IMR-90 (cell line): ENCODE results near the gene MEIS2. TPM values are rescaled to one million over a fixed set of nuclear protein-coding genes. Genes with fewer than 3 reads are reported as not detected.

Experiments
- ATAC-seq: fragments of 200-7000 bp; cut with Tn5 transposase; 2 replicates; pipeline ENCODE4 v1.9.1; 2020; ENCODE audit warnings: low read depth, mild to moderate bottlenecking, moderate library complexity
- BruUV-seq: library from RNA; stranded (reverse); fragments of 400-500 nt; replicated peaks from 2 replicates; lab custom pipeline; 2021; lab: Mats Ljungman, UMichigan
- CTCF ChIA-PET: fragments of 300-600 bp; formaldehyde crosslinking; extraction: SDS; loops from one replicate; lab custom pipeline; 2021; ENCODE audit warnings: antibody characterized with exemption; lab: Yijun Ruan, JAX
- POLR2A ChIA-PET: fragments of 300-600 bp; sonication (Branson Sonifier 250); formaldehyde crosslinking; loops from one replicate; lab custom pipeline; 2022; ENCODE audit warnings: antibody characterized with exemption; ENCODE audit not compliant: unreplicated experiment; lab: Charles Lee
- DNase-seq: peaks from one replicate; pipeline ENCODE4 v3.0.0; 2013
- H2AFZ ChIP-seq: replicated peaks from 2 replicates; pipeline ENCODE3; 2013; ENCODE audit warnings: low read length, mild to moderate bottlenecking; ENCODE audit not compliant: poor library complexity
- H2AK5ac ChIP-seq: 2 replicates; pipeline ENCODE4 v1.6.1; 2013; ENCODE audit warnings: low read depth, low read length, inconsistent platforms
- H2AK9ac ChIP-seq: replicated peaks from 2 replicates; pipeline ENCODE3; 2013; ENCODE audit warnings: mild to moderate bottlenecking, low read depth, low read length, moderate library complexity; ENCODE audit not compliant: poor library complexity
- H2BK120ac ChIP-seq: 2 replicates; pipeline ENCODE4 v1.6.1; 2013; ENCODE audit warnings: low read depth, low read length, inconsistent platforms
- H2BK15ac ChIP-seq: 3 replicates; pipeline ENCODE4 v1.6.1; 2013; ENCODE audit warnings: low read depth, low read length, inconsistent platforms
- H2BK20ac ChIP-seq: 2 replicates; pipeline ENCODE4 v1.6.1; 2013; ENCODE audit warnings: low read depth, mild to moderate bottlenecking, inconsistent platforms, low read length, moderate library complexity
- H2BK5ac ChIP-seq: 2 replicates; pipeline ENCODE4 v1.6.1; 2013; ENCODE audit warnings: mild to moderate bottlenecking, low read depth, low read length, inconsistent platforms; ENCODE audit not compliant: poor library complexity, severe bottlenecking
- H3K14ac ChIP-seq: replicated peaks from 2 replicates; pipeline ENCODE4 v1.6.1; 2013; ENCODE audit warnings: low read depth, low read length, inconsistent platforms
- H3K18ac ChIP-seq: 2 replicates; pipeline ENCODE4 v1.6.1; 2013; ENCODE audit warnings: low read depth, low read length, control low read depth
- H3K23ac ChIP-seq: 2 replicates; pipeline ENCODE4 v1.6.1; 2013; ENCODE audit warnings: low read depth, low read length, inconsistent platforms
- H3K27ac ChIP-seq: 2 replicates; pipeline ENCODE4 v1.5.1; 2013; ENCODE audit warnings: mild to moderate bottlenecking, control low read depth, low read length; ENCODE audit not compliant: insufficient read depth
- H3K27me3 ChIP-seq: 2 replicates; pipeline ENCODE4 v1.6.1; 2013; ENCODE audit warnings: low read length; ENCODE audit not compliant: control insufficient read depth, insufficient read depth
- H3K36me3 ChIP-seq: 2 replicates; pipeline ENCODE4 v1.6.1; 2013; ENCODE audit warnings: low read length, mixed read lengths; ENCODE audit not compliant: control insufficient read depth, insufficient read depth
- H3K4ac ChIP-seq: 2 replicates; pipeline ENCODE4 v1.6.1; 2013; ENCODE audit warnings: low read depth, low read length, inconsistent platforms
- H3K4me1 ChIP-seq: 2 replicates; pipeline ENCODE4 v1.6.1; 2013; ENCODE audit warnings: low read length, mixed read lengths; ENCODE audit not compliant: control insufficient read depth, insufficient read depth
- H3K4me2 ChIP-seq: 2 replicates; pipeline ENCODE4 v1.6.1; 2013; ENCODE audit warnings: low read depth, mild to moderate bottlenecking, control low read depth, low read length, moderate library complexity
- H3K4me3 ChIP-seq: 2 replicates; pipeline ENCODE4 v1.5.1; 2013; ENCODE audit warnings: low read depth, mild to moderate bottlenecking, control low read depth, low read length, moderate library complexity; ENCODE audit not compliant: insufficient read depth
- H3K56ac ChIP-seq: 2 replicates; pipeline ENCODE4 v1.6.1; 2013; ENCODE audit warnings: low read length, inconsistent platforms; ENCODE audit not compliant: insufficient read depth; ENCODE audit errors: extremely low read depth
- H3K79me1 ChIP-seq, 2 experiments: 2 replicates each; pipeline ENCODE4 v1.6.1; 2013; ENCODE audit warnings: low read length in 2 of 2, inconsistent platforms in 1 of 2, low read depth in 1 of 2
- H3K9ac ChIP-seq: 2 replicates; pipeline ENCODE4 v1.6.1; 2013; ENCODE audit warnings: low read depth, low read length, control low read depth
- H3K9me1 ChIP-seq: 2 replicates; pipeline ENCODE4 v1.6.1; 2013; ENCODE audit warnings: low read length, inconsistent platforms; ENCODE audit not compliant: insufficient read depth
- H3K9me3 ChIP-seq: 2 replicates; pipeline ENCODE4 v1.6.1; 2013; ENCODE audit warnings: low read length; ENCODE audit not compliant: control insufficient read depth, insufficient read depth
- H4K20me1 ChIP-seq: 2 replicates; pipeline ENCODE4 v1.6.1; 2013; ENCODE audit warnings: low read length, inconsistent platforms; ENCODE audit not compliant: insufficient read depth
- H4K5ac ChIP-seq: 2 replicates; pipeline ENCODE4 v1.6.1; 2013; ENCODE audit warnings: mild to moderate bottlenecking, low read depth, low read length, control low read depth
- H4K8ac ChIP-seq, 2 experiments: 2 replicates each; pipeline ENCODE4 v1.6.1; 2013; ENCODE audit warnings: low read depth in 2 of 2, low read length in 2 of 2, control low read depth in 1 of 2, inconsistent platforms in 1 of 2
- H4K91ac ChIP-seq: 2 replicates; pipeline ENCODE4 v1.6.1; 2013; ENCODE audit warnings: low read depth, low read length, inconsistent platforms; ENCODE audit not compliant: insufficient read depth
- BHLHE40 ChIP-seq: fragments of 150-350 bp; IDR thresholded peaks from 2 replicates; pipeline ENCODE4 v1.6.1; 2016; ENCODE audit warnings: mild to moderate bottlenecking, low read depth, low read length
- CEBPB ChIP-seq: IDR thresholded peaks from 2 replicates; pipeline ENCODE4 v1.6.1; 2012; ENCODE audit warnings: low read depth, low read length, improper control_type of control experiment
- CHD1 ChIP-seq: IDR thresholded peaks from 2 replicates; pipeline ENCODE4 v1.6.1; 2012; ENCODE audit warnings: low read depth, low read length, improper control_type of control experiment
- ELK1 ChIP-seq: fragments of 150-350 bp; IDR thresholded peaks from 2 replicates; pipeline ENCODE4 v1.6.1; 2016; ENCODE audit warnings: low read depth, mild to moderate bottlenecking, low read length, moderate library complexity, borderline replicate concordance
- FOS ChIP-seq: fragments of 150-350 bp; IDR thresholded peaks from 2 replicates; pipeline ENCODE4 v1.6.1; 2016; ENCODE audit warnings: low read depth, low read length
- MAFK ChIP-seq: IDR thresholded peaks from 2 replicates; pipeline ENCODE4 v1.6.1; 2012; ENCODE audit warnings: low read depth, low read length, improper control_type of control experiment
- MAZ ChIP-seq: IDR thresholded peaks from 2 replicates; pipeline ENCODE4 v1.6.1; 2012; ENCODE audit warnings: low read depth, mild to moderate bottlenecking, low read length, improper control_type of control experiment, moderate library complexity, borderline replicate concordance
- MXI1 ChIP-seq: IDR thresholded peaks from 2 replicates; pipeline ENCODE4 v1.6.1; 2012; ENCODE audit warnings: low read depth, mild to moderate bottlenecking, low read length, moderate library complexity, borderline replicate concordance
- NFE2L2 ChIP-seq: fragments of 150-350 bp; IDR thresholded peaks from 2 replicates; pipeline ENCODE4 v1.6.1; 2016; ENCODE audit warnings: low read depth, mild to moderate bottlenecking, low read length
- POLR2A ChIP-seq: IDR thresholded peaks from 2 replicates; pipeline ENCODE4 v1.6.1; 2012; ENCODE audit warnings: mild to moderate bottlenecking, low read depth, low read length
- RAD21 ChIP-seq: IDR thresholded peaks from 2 replicates; pipeline ENCODE4 v1.6.1; 2012; ENCODE audit warnings: low read length, improper control_type of control experiment
- RCOR1 ChIP-seq: IDR thresholded peaks from 2 replicates; pipeline ENCODE4 v1.6.1; 2012; ENCODE audit warnings: mild to moderate bottlenecking, low read length, improper control_type of control experiment; ENCODE audit not compliant: insufficient replicate concordance
- RFX5 ChIP-seq: IDR thresholded peaks from 2 replicates; pipeline ENCODE4 v1.8.0; 2012; ENCODE audit warnings: low read depth, mild to moderate bottlenecking, low read length, moderate library complexity
- SMC3 ChIP-seq: fragments of 150-350 bp; IDR thresholded peaks from 2 replicates; pipeline ENCODE4 v1.6.1; 2016; ENCODE audit warnings: low read depth, mild to moderate bottlenecking, antibody characterized with exemption, low read length, moderate library complexity
- USF2 ChIP-seq: fragments of 150-350 bp; IDR thresholded peaks from 2 replicates; pipeline ENCODE4 v1.6.1; 2017; ENCODE audit warnings: mild to moderate bottlenecking, antibody characterized with exemption, low read length, low read depth
- WGBS, 2 experiments: methylation state at CpG; one replicate each; pipeline versions ENCODE4 v1.1.5 to v1.1.7; 2013; ENCODE audit warnings: missing lambda C conversion rate in 2 of 2; ENCODE audit not compliant: insufficient read length in 1 of 2; ENCODE audit errors: extremely low coverage in 2 of 2; 5-methylcytosine and 5-hydroxymethylcytosine counted together
- dilution Hi-C: fragments of 300-500 bp; cut with HindIII; formaldehyde crosslinking; loops from one replicate; pipeline ENCODE4 v1.14.3; 2018; ENCODE audit warnings: low sequenced_read_pairs; ENCODE audit not compliant: unreplicated experiment
- in situ Hi-C: fragments of 300-500 bp; cut with MboI; formaldehyde crosslinking; loops from 3 replicates; pipeline ENCODE4 v1.14.3; 2019; ENCODE audit warnings: low sequenced_read_pairs, inconsistent platforms, mixed read lengths
- intact Hi-C: fragments of 100-400 bp; cut with micrococcal nuclease; formaldehyde crosslinking; loops from 2 replicates; pipeline ENCODE4 v1.10.0; 2022
- polyA plus RNA-seq, 3 experiments: library from polyadenylated mRNA; depleted of rRNA; stranded (reverse); fragments of >200 nt; gene quantifications; 2 replicates each; pipeline ENCODE4 v1.2.3, GENCODE V29; 2012; ENCODE audit warnings: low replicate concordance in 1 of 3
- total RNA-seq: library from RNA; depleted of rRNA; stranded (reverse); fragments of >200 nt; gene quantifications from 2 replicates; pipeline ENCODE4 v1.2.3, GENCODE V29; 2012
- TF ChIP-seq, protein P1 (sequence below): conservative IDR thresholded peaks from 2 replicates; pipeline ENCODE4 v1.5.1; 2012; ENCODE audit warnings: mild to moderate bottlenecking, low read depth, low read length, improper control_type of control experiment

The MEIS2 gene
- total and polyA plus RNA-seq, 2 of the 4 experiments (the other 2 are of a cell fraction) = 70.1 to 71.3 TPM

- H3K9me1 ChIP-seq = no peaks in the 10 kb centered on the region
- H3K27me3 ChIP-seq = no peaks in the 10 kb centered on the region
- H4K5ac ChIP-seq = no peak overlapping the region
- ChIA-PET POLR2A (no interaction called here), CTCF (interaction anchor here (0.5 kb wide), 2 partner anchors 9 to 1481 kb away, joined by 3 to 6 read pairs; no protein-coding TSS in a partner anchor)
- in situ Hi-C loops = no loop called here
- no peak overlapping the region for H2AFZ ChIP-seq
- no peak overlapping the region for H2AK5ac ChIP-seq
- H4K20me1 ChIP-seq = no peaks in the 10 kb centered on the region
- no peaks in the 10 kb centered on the region for H3K9me3 ChIP-seq
- H3K4me1 ChIP-seq = 0 out of 2 replicates have a peak, but pooled peaks cover 2% of the 10 kb centered on the region
- WGBS, 2 experiments = no CpG with 5 or more reads among the region's 2 CpGs
- no peak overlapping the region for H4K8ac ChIP-seq
- no TSS peak for BruUV-seq
- H3K27ac ChIP-seq = no peak overlapping the region
- H3K14ac ChIP-seq = no peak overlapping the region
- no peak overlapping the region for H3K4me3 ChIP-seq
- no peak overlapping the region for H2BK120ac ChIP-seq
- no peak overlapping the region for H3K23ac ChIP-seq
- ATAC-seq (no peak), DNase-seq (no peak)
- no peak overlapping the region for H2BK5ac ChIP-seq
- H3K4me2 ChIP-seq = no peak overlapping the region
- H2BK20ac ChIP-seq = no peak overlapping the region
- intact Hi-C loops = no loop called here
- no peak overlapping the region for H2AK9ac ChIP-seq
- peaks cover 0 to 15% of the 10 kb centered on the region in 2 experiments; a peak in 3 of 4 replicates for H3K79me1 ChIP-seq
- TF ChIP-seq BHLHE40 (no peak), MXI1 (no peak), CEBPB (no peak), SMC3 (no peak), FOS (no peak), MAZ (no peak), NFE2L2 (no peak), ELK1 (no peak), RAD21 (no peak), MAFK (no peak), RFX5 (no peak), CHD1 (no peak), RCOR1 (no peak), USF2 (no peak), POLR2A (no peak)
- TF ChIP-seq, protein P1, sequence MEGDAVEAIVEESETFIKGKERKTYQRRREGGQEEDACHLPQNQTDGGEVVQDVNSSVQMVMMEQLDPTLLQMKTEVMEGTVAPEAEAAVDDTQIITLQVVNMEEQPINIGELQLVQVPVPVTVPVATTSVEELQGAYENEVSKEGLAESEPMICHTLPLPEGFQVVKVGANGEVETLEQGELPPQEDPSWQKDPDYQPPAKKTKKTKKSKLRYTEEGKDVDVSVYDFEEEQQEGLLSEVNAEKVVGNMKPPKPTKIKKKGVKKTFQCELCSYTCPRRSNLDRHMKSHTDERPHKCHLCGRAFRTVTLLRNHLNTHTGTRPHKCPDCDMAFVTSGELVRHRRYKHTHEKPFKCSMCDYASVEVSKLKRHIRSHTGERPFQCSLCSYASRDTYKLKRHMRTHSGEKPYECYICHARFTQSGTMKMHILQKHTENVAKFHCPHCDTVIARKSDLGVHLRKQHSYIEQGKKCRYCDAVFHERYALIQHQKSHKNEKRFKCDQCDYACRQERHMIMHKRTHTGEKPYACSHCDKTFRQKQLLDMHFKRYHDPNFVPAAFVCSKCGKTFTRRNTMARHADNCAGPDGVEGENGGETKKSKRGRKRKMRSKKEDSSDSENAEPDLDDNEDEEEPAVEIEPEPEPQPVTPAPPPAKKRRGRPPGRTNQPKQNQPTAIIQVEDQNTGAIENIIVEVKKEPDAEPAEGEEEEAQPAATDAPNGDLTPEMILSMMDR = no peak
- H2BK15ac ChIP-seq = no peak overlapping the region
- H3K4ac ChIP-seq = no peak overlapping the region
- dilution Hi-C loops = no loop called here
- peaks cover 3% of the 10 kb centered on the region; the same call in 1 of the 2 replicates for H3K36me3 ChIP-seq
- no peak overlapping the region for H3K18ac ChIP-seq
- H3K9ac ChIP-seq = no peak overlapping the region
- H4K91ac ChIP-seq = no peak overlapping the region
- no peak overlapping the region for H3K56ac ChIP-seq
These were observed 104.2 kb downstream of the MEIS2 start for GRCh38 chr15:36996121-36996520.
